Omental fat pad (tissue), 4 donors: ENCODE measurements around the gene GPX2. TPM values are rescaled to one million over a fixed set of nuclear protein-coding genes. Genes with fewer than 3 reads are reported as not detected.

Experiments
- ATAC-seq: fragments of 150-250 bp; one replicate; pipeline ENCODE4 v1.9.1; 2016; ENCODE audit warnings: mild to moderate bottlenecking, moderate library complexity; ENCODE audit not compliant: low FRiP score
- DNase-seq: peaks from one replicate; pipeline ENCODE4 v3.0.0-alpha.2; 2019; ENCODE audit warnings: low spot score
- total RNA-seq, 4 donors: library from RNA; depleted of rRNA; stranded (reverse); fragments of >200 nt; gene quantifications; one replicate each; pipeline ENCODE4 v1.1.0, GENCODE V29; 2016
- TF ChIP-seq, protein P1 (sequence below), 3 donors: fragments of 450-650 bp; IDR thresholded peaks; one replicate each; pipeline ENCODE4 v1.5.1; 2016 to 2017; ENCODE audit warnings: antibody characterized with exemption in 3 of 3, mild to moderate bottlenecking in 3 of 3, moderate library complexity in 2 of 3

Gene GPX2
- not detected for total RNA-seq

DNA sequence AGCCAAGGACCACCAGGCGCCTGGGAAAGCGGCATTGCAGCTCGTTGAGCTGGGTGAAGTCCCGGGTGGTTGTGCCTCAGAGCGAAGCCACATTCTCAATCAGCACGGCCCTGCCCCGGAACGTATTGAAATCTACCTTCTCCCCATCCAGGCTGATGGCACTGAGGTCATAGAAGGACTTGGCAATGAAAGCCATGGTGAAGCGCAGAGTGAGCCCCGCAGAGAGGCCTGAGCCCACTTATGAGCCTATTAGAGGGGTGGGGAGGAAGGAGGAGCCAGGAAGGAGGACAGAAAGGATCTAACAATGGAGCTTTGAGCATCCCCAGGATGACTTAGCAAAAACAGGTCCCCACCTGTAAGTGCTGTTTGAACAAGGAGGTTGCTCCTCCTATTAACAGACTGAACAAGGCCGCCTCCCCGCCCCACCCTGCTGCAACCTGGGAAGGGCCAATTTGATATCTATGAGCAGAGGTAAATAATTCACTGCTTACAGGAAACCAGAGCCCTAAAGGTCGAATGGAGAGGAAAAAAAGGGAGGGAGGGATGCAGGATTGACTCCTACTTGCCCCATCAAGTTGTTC, at the start of gene GPX2:
Gene GPX2, minus strand, starts transcription at position 215 of the 581 bp plus-strand sequence. Its CDS starts 19 bp downstream, at position 196.
- no peak for ATAC-seq
- TF ChIP-seq, protein P1, sequence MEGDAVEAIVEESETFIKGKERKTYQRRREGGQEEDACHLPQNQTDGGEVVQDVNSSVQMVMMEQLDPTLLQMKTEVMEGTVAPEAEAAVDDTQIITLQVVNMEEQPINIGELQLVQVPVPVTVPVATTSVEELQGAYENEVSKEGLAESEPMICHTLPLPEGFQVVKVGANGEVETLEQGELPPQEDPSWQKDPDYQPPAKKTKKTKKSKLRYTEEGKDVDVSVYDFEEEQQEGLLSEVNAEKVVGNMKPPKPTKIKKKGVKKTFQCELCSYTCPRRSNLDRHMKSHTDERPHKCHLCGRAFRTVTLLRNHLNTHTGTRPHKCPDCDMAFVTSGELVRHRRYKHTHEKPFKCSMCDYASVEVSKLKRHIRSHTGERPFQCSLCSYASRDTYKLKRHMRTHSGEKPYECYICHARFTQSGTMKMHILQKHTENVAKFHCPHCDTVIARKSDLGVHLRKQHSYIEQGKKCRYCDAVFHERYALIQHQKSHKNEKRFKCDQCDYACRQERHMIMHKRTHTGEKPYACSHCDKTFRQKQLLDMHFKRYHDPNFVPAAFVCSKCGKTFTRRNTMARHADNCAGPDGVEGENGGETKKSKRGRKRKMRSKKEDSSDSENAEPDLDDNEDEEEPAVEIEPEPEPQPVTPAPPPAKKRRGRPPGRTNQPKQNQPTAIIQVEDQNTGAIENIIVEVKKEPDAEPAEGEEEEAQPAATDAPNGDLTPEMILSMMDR (IDR thresholded peaks at IDR 0.05) = no peak
- no peak for DNase-seq

- TF ChIP-seq, protein P1 (IDR thresholded peaks at IDR 0.05) = no peak
- DNase-seq = no peak
- ATAC-seq = no peak
Measured at GRCh38 chr14:64990939-64991338, 48.4 kb upstream of the GPX2 start.

GRCh38 chr14:64990296-64990695, 47.8 kb upstream of the GPX2 start:
- no peak for ATAC-seq
- TF ChIP-seq, protein P1 (IDR thresholded peaks at IDR 0.05) = no peak
- no peak for DNase-seq

DNA sequence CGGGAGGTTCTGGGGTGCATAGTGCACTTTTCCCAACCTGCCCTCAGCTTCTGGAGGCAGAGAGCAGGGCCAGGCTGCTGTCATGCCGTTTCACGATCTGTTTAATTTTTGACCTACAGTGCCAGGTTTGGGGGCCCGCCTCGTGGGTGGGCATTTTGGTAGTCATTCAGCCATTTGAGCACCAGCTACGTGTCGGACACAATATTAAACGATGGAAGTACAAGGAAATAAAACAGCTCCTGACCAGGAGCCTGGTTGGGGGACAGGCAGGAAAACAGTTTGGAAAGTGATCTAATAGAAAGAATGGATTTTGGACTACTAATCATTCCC, 44.9 kb upstream of the GPX2 start:
- TF ChIP-seq, protein P1 (IDR thresholded peaks at IDR 0.05) = no peak
- DNase-seq (no peak), ATAC-seq (no peak)

- DNase-seq = peak; percentile 81
- TF ChIP-seq, protein P1 (IDR thresholded peaks at IDR 0.05) = peak in 1 of 3 donors; percentile 62
- ATAC-seq = peak; percentile 98
Measured at GRCh38 chr14:64986648-64987437, 44.3 kb upstream of the GPX2 start, which contains the start of gene FNTB. Gene FNTB, plus strand, starts transcription at chr14:64986895. Its CDS starts 59 bp downstream, at chr14:64986954.

- DNase-seq = no peak
- TF ChIP-seq, protein P1 (IDR thresholded peaks at IDR 0.05) = no peak
- ATAC-seq = peak; percentile 8
Measured at GRCh38 chr14:64983439-64984310, 41.1 kb upstream of the GPX2 start.
